HCT116 (cell line): Measurements from ENCODE around the gene TAS1R1.

Experiments
- EZH2 ChIP-seq: fragments of 200-600 bp; sonication (generic); IDR thresholded peaks from 2 replicates; pipeline ENCODE4 v1.6.1; 2017; ENCODE audit warnings: antibody characterized with exemption, mixed run types
- TF ChIP-seq, protein P1 (sequence below), 3 experiments: fragments of 200-600 bp in 1 of 3; sonication (generic) in 1 of 3; IDR thresholded peaks in 2 of 3; conservative IDR thresholded peaks in 1 of 3; 2 replicates each; pipeline ENCODE4 v1.5.1; 2012 to 2017; ENCODE audit warnings: low read depth in 2 of 3, low read length in 2 of 3, antibody characterized with exemption in 1 of 3, borderline replicate concordance in 1 of 3, control low read depth in 1 of 3, mild to moderate bottlenecking in 1 of 3, mixed read lengths in 1 of 3, mixed run types in 1 of 3, moderate library complexity in 1 of 3; ENCODE audit not compliant: insufficient read depth in 1 of 3

DNA sequence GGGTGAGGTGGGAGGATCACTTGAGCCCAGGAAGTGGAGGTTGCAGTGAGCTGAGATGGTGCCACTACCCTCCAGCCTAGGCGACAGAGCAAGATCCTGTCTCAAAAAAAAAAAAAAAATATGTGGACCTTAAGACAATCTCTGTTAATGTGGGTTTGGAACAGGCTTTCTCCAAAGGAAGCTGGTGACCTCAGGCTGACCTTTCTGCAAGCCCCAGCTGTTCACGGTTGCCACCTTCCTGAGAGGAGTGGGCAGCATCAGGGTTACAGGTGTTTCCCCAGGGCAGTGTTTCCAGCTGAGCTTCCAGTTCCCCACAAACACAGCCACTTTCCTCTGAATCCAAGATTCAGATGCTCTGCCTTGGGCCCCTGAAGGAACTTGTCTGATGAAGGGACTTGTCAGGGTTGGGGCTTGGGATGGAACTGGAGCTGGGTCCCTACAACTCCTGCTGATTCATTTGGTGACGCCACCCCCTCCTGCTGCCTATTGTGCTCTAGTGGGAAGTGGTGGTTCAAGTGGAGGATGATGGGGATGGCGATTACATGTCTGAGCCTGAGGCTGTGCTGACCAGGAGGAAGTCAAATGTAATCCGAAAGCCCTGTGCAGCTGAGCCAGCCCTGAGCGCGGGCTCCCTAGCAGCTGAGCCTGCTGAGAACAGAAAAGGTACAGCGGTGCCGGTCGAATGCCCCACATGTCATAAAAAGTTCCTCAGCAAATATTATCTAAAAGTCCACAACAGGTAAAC is 26.6 kb downstream of the TAS1R1 start:
- TF ChIP-seq, protein P1, sequence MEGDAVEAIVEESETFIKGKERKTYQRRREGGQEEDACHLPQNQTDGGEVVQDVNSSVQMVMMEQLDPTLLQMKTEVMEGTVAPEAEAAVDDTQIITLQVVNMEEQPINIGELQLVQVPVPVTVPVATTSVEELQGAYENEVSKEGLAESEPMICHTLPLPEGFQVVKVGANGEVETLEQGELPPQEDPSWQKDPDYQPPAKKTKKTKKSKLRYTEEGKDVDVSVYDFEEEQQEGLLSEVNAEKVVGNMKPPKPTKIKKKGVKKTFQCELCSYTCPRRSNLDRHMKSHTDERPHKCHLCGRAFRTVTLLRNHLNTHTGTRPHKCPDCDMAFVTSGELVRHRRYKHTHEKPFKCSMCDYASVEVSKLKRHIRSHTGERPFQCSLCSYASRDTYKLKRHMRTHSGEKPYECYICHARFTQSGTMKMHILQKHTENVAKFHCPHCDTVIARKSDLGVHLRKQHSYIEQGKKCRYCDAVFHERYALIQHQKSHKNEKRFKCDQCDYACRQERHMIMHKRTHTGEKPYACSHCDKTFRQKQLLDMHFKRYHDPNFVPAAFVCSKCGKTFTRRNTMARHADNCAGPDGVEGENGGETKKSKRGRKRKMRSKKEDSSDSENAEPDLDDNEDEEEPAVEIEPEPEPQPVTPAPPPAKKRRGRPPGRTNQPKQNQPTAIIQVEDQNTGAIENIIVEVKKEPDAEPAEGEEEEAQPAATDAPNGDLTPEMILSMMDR (IDR thresholded peaks at IDR 0.05 in 2 of 3, conservative IDR thresholded peaks at IDR 0.05 in 1 of 3; ENCODE audit: borderline replicate concordance in 1 of 3, insufficient read depth in 1 of 3, low read depth in 2 of 3, low read length in 2 of 3): no peak
- no peak for TF ChIP-seq EZH2
